HEK293 (cell line): ENCODE measurements around the gene WFS1.

Experiments used
- CTCF ChIA-PET: fragments of 350-600 bp; formaldehyde crosslinking; extraction: SDS; loops from one replicate; lab custom pipeline; 2021; ENCODE audit warnings: antibody characterized with exemption; lab: Yijun Ruan, JAX
- POLR2A ChIA-PET: fragments of 300-600 bp; formaldehyde crosslinking; extraction: SDS; loops from one replicate; lab custom pipeline; 2020; ENCODE audit warnings: antibody characterized with exemption, inconsistent platforms; lab: Yijun Ruan, JAX
- H3K27ac ChIP-seq: fragments of 200-500 bp; sonication (Bioruptor generic); 2 replicates; pipeline ENCODE4 v1.5.1; 2014; ENCODE audit warnings: low read depth, low read length, control low read depth, inconsistent platforms; ENCODE audit errors: extremely low read depth
- H3K36me3 ChIP-seq, 2 experiments: fragments of 200-500 bp in 1 of 2; sonication (Bioruptor generic) in 1 of 2; 1 replicate in 1 of 2; 2 replicates in 1 of 2; pipeline ENCODE4 v1.5.1; 2014 to 2017; ENCODE audit warnings: inconsistent platforms in 2 of 2, low read length in 2 of 2; ENCODE audit not compliant: control insufficient read depth in 2 of 2, insufficient read depth in 1 of 2
- H3K4me1 ChIP-seq: fragments of 200-500 bp; sonication (Bioruptor generic); 2 replicates; pipeline ENCODE4 v1.5.1; 2014; ENCODE audit warnings: mild to moderate bottlenecking, low read length, inconsistent platforms; ENCODE audit not compliant: control insufficient read depth, insufficient read depth
- H3K4me3 ChIP-seq: 2 replicates; pipeline ENCODE4 v1.5.1; 2011; ENCODE audit warnings: low read depth, mild to moderate bottlenecking, control low read depth, low read length, moderate library complexity
- H3K9me3 ChIP-seq: fragments of 200-500 bp; sonication (Bioruptor generic); 2 replicates; pipeline ENCODE4 v1.5.1; 2014; ENCODE audit warnings: low read depth, low read length, inconsistent platforms; ENCODE audit not compliant: control insufficient read depth, insufficient read depth
- BCL11A ChIP-seq: fragments of 450-650 bp; formaldehyde crosslinking; IDR thresholded peaks from 2 replicates; pipeline ENCODE4 v1.5.1; 2016; ENCODE audit warnings: low read depth, missing biosample characterization, missing genetic modification characterization
- ELK4 ChIP-seq: IDR thresholded peaks from 2 replicates; pipeline ENCODE4 v1.6.1; 2011; ENCODE audit warnings: mild to moderate bottlenecking, low read depth, low read length, borderline replicate concordance
- FEZF1 ChIP-seq: fragments of 450-650 bp; formaldehyde crosslinking; IDR thresholded peaks from 2 replicates; pipeline ENCODE4 v1.5.1; 2016; ENCODE audit warnings: missing biosample characterization, missing genetic modification characterization
- GLI4 ChIP-seq: fragments of 450-650 bp; formaldehyde crosslinking; IDR thresholded peaks from 2 replicates; pipeline ENCODE4 v1.5.1; 2016; ENCODE audit warnings: missing biosample characterization, missing genetic modification characterization
- GLIS1 ChIP-seq: fragments of 450-650 bp; formaldehyde crosslinking; IDR thresholded peaks from 2 replicates; pipeline ENCODE4 v1.5.1; 2016; ENCODE audit warnings: missing biosample characterization, missing genetic modification characterization
- HOXC10 ChIP-seq: sonication (generic); formaldehyde crosslinking; IDR thresholded peaks from 2 replicates; pipeline ENCODE4 v1.8.1; 2023; ENCODE audit warnings: mild to moderate bottlenecking, missing genetic modification reagents
- HOXD13 ChIP-seq: sonication (generic); formaldehyde crosslinking; IDR thresholded peaks from 2 replicates; pipeline ENCODE4 v1.8.0; 2022; ENCODE audit warnings: missing genetic modification reagents, borderline replicate concordance
- IKZF3 ChIP-seq: fragments of 450-650 bp; IDR thresholded peaks from 2 replicates; pipeline ENCODE4 v1.5.0; 2018; ENCODE audit warnings: missing biosample characterization, mild to moderate bottlenecking, missing genetic modification characterization, moderate library complexity
- KLF1 ChIP-seq: fragments of 450-650 bp; formaldehyde crosslinking; IDR thresholded peaks from 2 replicates; pipeline ENCODE4 v1.5.1; 2016; ENCODE audit warnings: missing biosample characterization, missing genetic modification characterization
- MYNN ChIP-seq: fragments of 450-650 bp; formaldehyde crosslinking; IDR thresholded peaks from 2 replicates; pipeline ENCODE4 v1.5.1; 2016; ENCODE audit warnings: missing biosample characterization, missing genetic modification characterization, borderline replicate concordance
- MZF1 ChIP-seq: fragments of 450-650 bp; formaldehyde crosslinking; IDR thresholded peaks from 2 replicates; pipeline ENCODE4 v1.5.1; 2017; ENCODE audit warnings: missing biosample characterization, missing genetic modification characterization, borderline replicate concordance
- SETDB1 ChIP-seq: IDR thresholded peaks from one replicate; pipeline ENCODE4 v1.6.1; 2017; ENCODE audit warnings: mild to moderate bottlenecking, low read length, moderate library complexity, mixed read lengths; ENCODE audit not compliant: insufficient read length
- ZIC2 ChIP-seq: fragments of 450-650 bp; formaldehyde crosslinking; IDR thresholded peaks from 2 replicates; pipeline ENCODE4 v1.5.1; 2016; ENCODE audit warnings: missing biosample characterization, missing genetic modification characterization
- ZNF132 ChIP-seq: fragments of 450-650 bp; formaldehyde crosslinking; IDR thresholded peaks from 2 replicates; pipeline ENCODE4 v1.5.1; 2017; ENCODE audit warnings: missing biosample characterization, missing genetic modification characterization, borderline replicate concordance
- ZNF133 ChIP-seq: fragments of 450-650 bp; formaldehyde crosslinking; IDR thresholded peaks from 2 replicates; pipeline ENCODE4 v1.5.1; 2016; ENCODE audit warnings: missing biosample characterization, missing genetic modification characterization
- ZNF138 ChIP-seq: fragments of 450-650 bp; formaldehyde crosslinking; IDR thresholded peaks from 2 replicates; pipeline ENCODE4 v1.5.1; 2016; ENCODE audit warnings: missing biosample characterization, missing genetic modification characterization, borderline replicate concordance
- ZNF18 ChIP-seq: fragments of 450-650 bp; formaldehyde crosslinking; IDR thresholded peaks from 2 replicates; pipeline ENCODE4 v1.5.1; 2016; ENCODE audit warnings: missing biosample characterization, missing genetic modification characterization
- ZNF211 ChIP-seq: fragments of 450-650 bp; formaldehyde crosslinking; IDR thresholded peaks from 2 replicates; pipeline ENCODE4 v1.5.1; 2016; ENCODE audit warnings: low read depth, missing biosample characterization, missing genetic modification characterization
- ZNF221 ChIP-seq: fragments of 450-650 bp; formaldehyde crosslinking; IDR thresholded peaks from 2 replicates; pipeline ENCODE4 v1.5.1; 2017; ENCODE audit warnings: missing biosample characterization, missing genetic modification characterization, borderline replicate concordance
- ZNF335 ChIP-seq: fragments of 450-650 bp; formaldehyde crosslinking; conservative IDR thresholded peaks from 2 replicates; pipeline ENCODE4 v1.5.1; 2016; ENCODE audit warnings: missing biosample characterization, missing genetic modification characterization
- ZNF473 ChIP-seq: fragments of 450-650 bp; formaldehyde crosslinking; IDR thresholded peaks from 2 replicates; pipeline ENCODE4 v1.5.1; 2017; ENCODE audit warnings: missing biosample characterization, missing genetic modification characterization
- ZNF488 ChIP-seq: fragments of 450-650 bp; formaldehyde crosslinking; IDR thresholded peaks from 2 replicates; pipeline ENCODE4 v1.5.1; 2016; ENCODE audit warnings: missing biosample characterization, missing genetic modification characterization
- ZNF510 ChIP-seq: fragments of 450-650 bp; formaldehyde crosslinking; IDR thresholded peaks from 2 replicates; pipeline ENCODE4 v1.5.1; 2018; ENCODE audit warnings: mild to moderate bottlenecking, missing genetic modification characterization, missing biosample characterization; ENCODE audit not compliant: insufficient replicate concordance
- ZNF654 ChIP-seq: fragments of 450-650 bp; formaldehyde crosslinking; IDR thresholded peaks from 2 replicates; pipeline ENCODE4 v1.5.1; 2016; ENCODE audit warnings: low read depth, missing biosample characterization, missing genetic modification characterization
- ZNF670 ChIP-seq: fragments of 450-650 bp; formaldehyde crosslinking; IDR thresholded peaks from 2 replicates; pipeline ENCODE4 v1.5.1; 2016; ENCODE audit warnings: missing biosample characterization, missing genetic modification characterization, low read depth
- ZNF704 ChIP-seq: fragments of 450-650 bp; formaldehyde crosslinking; IDR thresholded peaks from 2 replicates; pipeline ENCODE4 v1.5.1; 2016; ENCODE audit warnings: missing biosample characterization, missing genetic modification characterization
- ZNF76 ChIP-seq: fragments of 450-650 bp; formaldehyde crosslinking; IDR thresholded peaks from 2 replicates; pipeline ENCODE4; 2016; ENCODE audit warnings: low read depth, missing biosample characterization, missing genetic modification characterization, borderline replicate concordance
- ZNF777 ChIP-seq: fragments of 450-650 bp; formaldehyde crosslinking; IDR thresholded peaks from 2 replicates; pipeline ENCODE4 v1.5.1; 2017; ENCODE audit warnings: missing biosample characterization, missing genetic modification characterization, borderline replicate concordance
- ZNF830 ChIP-seq: fragments of 450-650 bp; IDR thresholded peaks from 2 replicates; pipeline ENCODE4 v1.5.0; 2018; ENCODE audit warnings: missing biosample characterization, missing genetic modification characterization, low read depth, mild to moderate bottlenecking, moderate library complexity
- ZSCAN30 ChIP-seq: fragments of 450-650 bp; IDR thresholded peaks from 2 replicates; pipeline ENCODE4 v1.5.1; 2018; ENCODE audit warnings: missing biosample characterization, mild to moderate bottlenecking, missing genetic modification characterization, moderate library complexity

WFS1 gene

GRCh38 chr4:6328526-6328925, 58.9 kb downstream of the WFS1 start:
- H3K9me3 ChIP-seq: no peaks in the 10 kb centered on the region
- POLR2A ChIA-PET: no interaction called here
- no peak overlapping the region for H3K27ac ChIP-seq
- CTCF ChIA-PET: interaction anchor here (0.6 to 11.3 kb wide), 9 partner anchors 9 to 1464 kb away, joined by 3 to 203 read pairs (median 4); no protein-coding TSS in a partner anchor
- H3K4me3 ChIP-seq: no peak overlapping the region
- TF ChIP-seq ZNF76 (tag by site-specific recombination) (no peak), ZNF654 (tag by site-specific recombination) (no peak), ZNF704 (no peak), ELK4 (no peak), ZNF777 (tag by site-specific recombination) (no peak), ZNF138 (tag by site-specific recombination) (no peak), ZNF473 (tag by site-specific recombination) (no peak), ZNF488 (no peak), ZNF133 (no peak), KLF1 (tag by site-specific recombination) (no peak), MYNN (no peak), FEZF1 (tag by site-specific recombination) (no peak), ZNF132 (tag by site-specific recombination) (no peak), ZNF830 (tag by site-specific recombination) (no peak), HOXD13 (CRISPR knock-in tag) (no peak)
- H3K36me3 ChIP-seq: peaks cover 0 to 33% of the 10 kb centered on the region in 2 experiments; a peak in 1 of 3 replicates
- H3K4me1 ChIP-seq: no peaks in the 10 kb centered on the region

GRCh38 chr4:6329478-6330383, 60.1 kb downstream of the WFS1 start:
- H3K27ac ChIP-seq: no peak overlapping the region
- ChIA-PET CTCF (interaction anchor here (0.7 to 11.3 kb wide), 7 partner anchors 14 to 332 kb away, joined by 3 to 203 read pairs (median 9); no protein-coding TSS in a partner anchor), POLR2A (no interaction called here)
- peaks cover 0 to 36% of the 10 kb centered on the region in 2 experiments; a peak in 1 of 3 replicates for H3K36me3 ChIP-seq
- H3K9me3 ChIP-seq: no peaks in the 10 kb centered on the region
- H3K4me1 ChIP-seq: no peaks in the 10 kb centered on the region
- no peak overlapping the region for H3K4me3 ChIP-seq
- no peak for TF ChIP-seq ZNF211
- TF ChIP-seq HOXC10 (CRISPR knock-in tag): no peak
- no peak for TF ChIP-seq ZNF510 (tag by site-specific recombination)
- no peak for TF ChIP-seq ZNF221
- no peak for TF ChIP-seq ZNF18 (tag by site-specific recombination)
- TF ChIP-seq GLIS1 (tag by site-specific recombination): no peak
- TF ChIP-seq ZNF670 (tag by site-specific recombination): no peak
- TF ChIP-seq IKZF3 (tag by site-specific recombination): no peak
- no peak for TF ChIP-seq BCL11A
- no peak for TF ChIP-seq ZSCAN30 (tag by site-specific recombination)
- no peak for TF ChIP-seq MZF1 (tag by site-specific recombination)
- no peak for TF ChIP-seq SETDB1
- no peak for TF ChIP-seq ZNF335
- TF ChIP-seq GLI4 (tag by site-specific recombination): no peak
- TF ChIP-seq ZIC2: no peak
